SU-DHL-6 (cell line): ENCODE data around the gene CNTFR.

ENCODE experiments used
- H2AFZ ChIP-seq: fragments of 200-600 bp; sonication (generic); 2 replicates; pipeline ENCODE4 v1.6.1; 2014; ENCODE audit warnings: low read depth, mild to moderate bottlenecking, moderate library complexity, mixed read lengths, antibody characterized with exemption, low read length; ENCODE audit not compliant: severe bottlenecking
- H3F3A ChIP-seq: fragments of 200-600 bp; shearing (Covaris generic); 2 replicates; pipeline ENCODE4 v1.6.0; 2016; ENCODE audit warnings: antibody characterized with exemption, mild to moderate bottlenecking; ENCODE audit not compliant: insufficient read depth
- H3K27ac ChIP-seq: fragments of 200-600 bp; sonication (generic); 2 replicates; pipeline ENCODE4 v1.5.1; 2016; ENCODE audit warnings: low read depth, mild to moderate bottlenecking, low read length, moderate library complexity, mixed read lengths
- H3K27me3 ChIP-seq: fragments of 200-600 bp; sonication (generic), shearing (Covaris generic); 2 replicates; pipeline ENCODE4 v1.6.0; 2014; ENCODE audit warnings: mild to moderate bottlenecking, low read length
- H3K36me3 ChIP-seq: fragments of 200-600 bp; sonication (generic); 2 replicates; pipeline ENCODE4 v1.6.1; 2014; ENCODE audit warnings: mild to moderate bottlenecking, low read length, mixed read lengths
- H3K4me2 ChIP-seq: fragments of 300-600, 200-600 bp; shearing (Covaris generic), sonication (generic); 2 replicates; pipeline ENCODE4 v1.6.0; 2014; ENCODE audit warnings: low read length, low read depth, mild to moderate bottlenecking; ENCODE audit not compliant: poor library complexity, severe bottlenecking
- H3K4me3 ChIP-seq: fragments of 200-600 bp; sonication (generic); 2 replicates; pipeline ENCODE4 v1.5.1; 2014; ENCODE audit warnings: antibody characterized with exemption, low read length, mild to moderate bottlenecking, mixed read lengths; ENCODE audit not compliant: insufficient read depth, poor library complexity, severe bottlenecking
- H3K79me2 ChIP-seq: fragments of 200-600 bp; sonication (generic); 2 replicates; pipeline ENCODE4 v1.6.1; 2014; ENCODE audit warnings: mild to moderate bottlenecking, low read length, moderate library complexity; ENCODE audit not compliant: insufficient read depth
- H3K9ac ChIP-seq: fragments of 200-600 bp; sonication (generic); 2 replicates; pipeline ENCODE4 v1.7.0; 2014; ENCODE audit warnings: mild to moderate bottlenecking, low read length
- H3K9me2 ChIP-seq: fragments of 200-600 bp; sonication (generic); replicated peaks from 2 replicates; pipeline ENCODE4 v1.6.1; 2014; ENCODE audit warnings: low read length; ENCODE audit not compliant: insufficient read depth
- H3K9me3 ChIP-seq: fragments of 200-600 bp; sonication (generic); 2 replicates; pipeline ENCODE4 v1.6.1; 2014; ENCODE audit warnings: low read length, mixed read lengths; ENCODE audit not compliant: insufficient read depth
- H4K20me1 ChIP-seq: fragments of 200-600 bp; sonication (generic); 2 replicates; pipeline ENCODE4 v1.6.1; 2014; ENCODE audit warnings: low read depth, mild to moderate bottlenecking, antibody characterized with exemption, low read length, moderate library complexity, mixed read lengths
- EZH2phosphoT487 ChIP-seq: fragments of 200-600 bp; sonication (generic), shearing (Covaris generic); conservative IDR thresholded peaks from 2 replicates; pipeline ENCODE4 v1.6.1; 2018; ENCODE audit warnings: mild to moderate bottlenecking, antibody characterized with exemption, low read length, moderate library complexity, mixed read lengths
- TF ChIP-seq, protein P1 (sequence below): fragments of 200-600 bp; sonication (generic); IDR thresholded peaks from one replicate; pipeline ENCODE4 v1.5.1; 2017; ENCODE audit warnings: antibody characterized with exemption, mild to moderate bottlenecking, low read length, moderate library complexity; ENCODE audit not compliant: insufficient read depth, poor library complexity, severe bottlenecking

The CNTFR gene

GRCh38 chr9:34556949-34557348 lies 32.6 kb downstream of the CNTFR start:
- no peak overlapping the region for H3K27ac ChIP-seq
- H3K4me3 ChIP-seq = no peak overlapping the region
- TF ChIP-seq, protein P1, sequence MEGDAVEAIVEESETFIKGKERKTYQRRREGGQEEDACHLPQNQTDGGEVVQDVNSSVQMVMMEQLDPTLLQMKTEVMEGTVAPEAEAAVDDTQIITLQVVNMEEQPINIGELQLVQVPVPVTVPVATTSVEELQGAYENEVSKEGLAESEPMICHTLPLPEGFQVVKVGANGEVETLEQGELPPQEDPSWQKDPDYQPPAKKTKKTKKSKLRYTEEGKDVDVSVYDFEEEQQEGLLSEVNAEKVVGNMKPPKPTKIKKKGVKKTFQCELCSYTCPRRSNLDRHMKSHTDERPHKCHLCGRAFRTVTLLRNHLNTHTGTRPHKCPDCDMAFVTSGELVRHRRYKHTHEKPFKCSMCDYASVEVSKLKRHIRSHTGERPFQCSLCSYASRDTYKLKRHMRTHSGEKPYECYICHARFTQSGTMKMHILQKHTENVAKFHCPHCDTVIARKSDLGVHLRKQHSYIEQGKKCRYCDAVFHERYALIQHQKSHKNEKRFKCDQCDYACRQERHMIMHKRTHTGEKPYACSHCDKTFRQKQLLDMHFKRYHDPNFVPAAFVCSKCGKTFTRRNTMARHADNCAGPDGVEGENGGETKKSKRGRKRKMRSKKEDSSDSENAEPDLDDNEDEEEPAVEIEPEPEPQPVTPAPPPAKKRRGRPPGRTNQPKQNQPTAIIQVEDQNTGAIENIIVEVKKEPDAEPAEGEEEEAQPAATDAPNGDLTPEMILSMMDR = no peak
- TF ChIP-seq EZH2phosphoT487 = no peak

GRCh38 chr9:34555936-34556525 lies 33.5 kb downstream of the CNTFR start:
- Histone ChIP-seq H3K9me3 (no peaks in the 10 kb centered on the region), H4K20me1 (no peaks in the 10 kb centered on the region), H2AFZ (no peak overlapping the region), H3K27ac (no peak overlapping the region), H3K27me3 (no peaks in the 10 kb centered on the region), H3F3A (no peaks in the 10 kb centered on the region), H3K79me2 (no peaks in the 10 kb centered on the region), H3K4me2 (no peak overlapping the region), H3K36me3 (no peaks in the 10 kb centered on the region), H3K4me3 (no peak overlapping the region), H3K9me2 (no peaks in the 10 kb centered on the region), H3K9ac (no peak overlapping the region)
- TF ChIP-seq, protein P1 = no peak

More at GRCh38 chr9:34556949-34557348, 32.6 kb downstream of the CNTFR start:
- no peaks in the 10 kb centered on the region for H4K20me1 ChIP-seq
- H2AFZ ChIP-seq = no peak overlapping the region
- H3F3A ChIP-seq = no peaks in the 10 kb centered on the region
- no peak overlapping the region for H3K4me2 ChIP-seq
- H3K9me2 ChIP-seq = no peaks in the 10 kb centered on the region
- no peaks in the 10 kb centered on the region for H3K9me3 ChIP-seq
- no peaks in the 10 kb centered on the region for H3K27me3 ChIP-seq
- no peaks in the 10 kb centered on the region for H3K79me2 ChIP-seq
- H3K36me3 ChIP-seq = no peaks in the 10 kb centered on the region
- H3K9ac ChIP-seq = no peak overlapping the region

DNA sequence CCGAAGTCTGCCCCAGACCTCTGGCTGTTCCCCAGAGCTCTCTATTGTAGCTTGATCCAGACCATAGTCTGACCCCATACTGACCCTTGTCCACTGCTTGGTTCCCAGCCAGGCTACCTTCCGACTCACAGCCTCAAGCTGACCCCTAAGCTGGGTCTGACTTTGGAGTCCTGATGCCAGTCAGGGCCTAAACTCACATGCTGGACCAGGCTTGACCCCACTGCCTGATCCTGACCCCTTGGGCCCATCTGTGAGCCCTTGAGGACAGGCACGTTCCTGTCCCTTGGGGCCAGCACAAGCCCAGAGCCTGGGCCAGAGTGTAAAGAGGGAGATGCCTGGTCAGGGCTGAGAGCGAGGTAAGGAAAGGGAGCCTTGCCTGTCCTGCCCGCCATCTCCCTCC lies 34.0 kb downstream of the CNTFR start:
- Histone ChIP-seq H3K4me3 (no peak overlapping the region), H3K9me2 (no peaks in the 10 kb centered on the region), H3K79me2 (no peaks in the 10 kb centered on the region), H3K4me2 (no peak overlapping the region), H3F3A (no peaks in the 10 kb centered on the region), H4K20me1 (no peaks in the 10 kb centered on the region), H3K27me3 (no peaks in the 10 kb centered on the region), H3K9ac (no peak overlapping the region), H3K27ac (no peak overlapping the region), H3K9me3 (no peaks in the 10 kb centered on the region), H3K36me3 (no peaks in the 10 kb centered on the region), H2AFZ (no peak overlapping the region)
- TF ChIP-seq, protein P1 = no peak
- TF ChIP-seq EZH2phosphoT487 = no peak
